ENCODE data around the gene POGZ. TPM values are rescaled to one million over a fixed set of nuclear protein-coding genes. Genes with fewer than 3 reads are reported as not detected.
A peak's percentile ranks its signal among the peaks of the same experiment; 100 is the strongest.

POGZ gene
- polyA plus RNA-seq, 2 of the 4 experiments (the other 2 are of a cell fraction) = 20.8 to 44.1 TPM

GRCh38 chr1:151459331-151460046 lies at the start of gene POGZ (continued):
- TF ChIP-seq RAD21 (conservative IDR thresholded peaks at IDR 0.05 in 1 of 2, IDR thresholded peaks at IDR 0.05 in 1 of 2) (no peak), HEYL (CRISPR knock-in tag; IDR thresholded peaks at IDR 0.05) (0 out of 2 replicates have a peak, but pooled peaks have one; percentile 53), NFE2L2 (conservative IDR thresholded peaks at IDR 0.05; ENCODE audit: low read length) (no peak), PHF8 (IDR thresholded peaks at IDR 0.05; ENCODE audit: borderline replicate concordance, low read depth) (no peak), ZFP36 (IDR thresholded peaks at IDR 0.05; ENCODE audit: borderline replicate concordance, partially characterized antibody) (no peak)

GRCh38 chr1:151508833-151509232 lies 49.5 kb upstream of the POGZ start:
- FAIRE-seq (no peak), ATAC-seq (no peak), DNase-seq (ENCODE audit: low read depth in 1 of 2, low spot score in 1 of 2) (peak in 1 of 2 experiments; percentile 57)
- Histone ChIP-seq H3K4me1 (peaks cover 32% of the 10 kb centered on the region), H3K9me3 (no peaks in the 10 kb centered on the region), H3K27ac (no peak overlapping the region), H3K4me3 (no peak overlapping the region), H3K4me2 (no peak overlapping the region)
- CTCF ChIA-PET = no interaction called here
- POLR2A ChIA-PET = no interaction called here
- TF ChIP-seq FOSL2 (IDR thresholded peaks at IDR 0.05) (no peak), FOSL2 (CRISPR knock-in tag; IDR thresholded peaks at IDR 0.05) (peak; percentile 75), RCOR1 (IDR thresholded peaks at IDR 0.05; ENCODE audit: low read depth, low read length) (no peak), RARB (CRISPR knock-in tag; IDR thresholded peaks at IDR 0.05) (no peak)
- 62% methylated on average over 6 of the region's 6 CpGs for WGBS (ENCODE audit: missing lambda C conversion rate)

GRCh38 chr1:151504759-151505158 lies 45.5 kb upstream of the POGZ start:
- no peak for TF ChIP-seq MYC (IDR thresholded peaks at IDR 0.05; ENCODE audit: borderline replicate concordance, low read length)
- 76% methylated on average over 4 of the region's 4 CpGs for WGBS (ENCODE audit: missing lambda C conversion rate)
- CTCF ChIA-PET = interaction anchor here (0.7 to 2.6 kb wide), 3 partner anchors 12 to 32 kb away, joined by 4 to 8 read pairs (median 6); no protein-coding TSS in a partner anchor
- ATAC-seq = no peak
- no peak overlapping the region for H3K4me3 ChIP-seq
- no peaks in the 10 kb centered on the region for H3K9me3 ChIP-seq
- POLR2A ChIA-PET = interaction anchor here (0.6 kb wide), 2 partner anchors 133 to 202 kb away, joined by 4 to 5 read pairs; no protein-coding TSS in a partner anchor
- no peak for FAIRE-seq
- H3K4me2 ChIP-seq = no peak overlapping the region
- H3K4me1 ChIP-seq = 0 out of 3 replicates have a peak, but pooled peaks cover 3% of the 10 kb centered on the region
- DNase-seq (ENCODE audit: low read depth in 1 of 2, low spot score in 1 of 2) = no peak
- no peak overlapping the region for H3K27ac ChIP-seq

GRCh38 chr1:151504252-151504651 lies 45.0 kb upstream of the POGZ start:
- no peak overlapping the region for H3K4me2 ChIP-seq
- ChIA-PET CTCF (interaction anchor here (0.7 to 2.6 kb wide), 4 partner anchors 11 to 32 kb away, joined by 4 to 8 read pairs (median 6); no protein-coding TSS in a partner anchor), POLR2A (interaction anchor here (0.6 kb wide), 2 partner anchors 133 to 201 kb away, joined by 4 to 5 read pairs; no protein-coding TSS in a partner anchor)

More at GRCh38 chr1:151504252-151504651, 45.0 kb upstream of the POGZ start:
- Histone ChIP-seq H3K4me1 (0 out of 3 replicates have a peak, but pooled peaks cover 3% of the 10 kb centered on the region), H3K4me3 (no peak overlapping the region), H3K27ac (no peak overlapping the region), H3K9me3 (no peaks in the 10 kb centered on the region)
- FAIRE-seq (no peak), DNase-seq (ENCODE audit: low read depth in 1 of 2, low spot score in 1 of 2) (no peak), ATAC-seq (no peak)
- 45% methylated on average over 3 of the region's 3 CpGs for WGBS (ENCODE audit: missing lambda C conversion rate)
- TF ChIP-seq MYC (IDR thresholded peaks at IDR 0.05; ENCODE audit: borderline replicate concordance, low read length) (no peak), NR3C1 (IDR thresholded peaks at IDR 0.05) (no peak), CBX2 (IDR thresholded peaks at IDR 0.05; ENCODE audit: borderline replicate concordance, low read depth) (no peak), TFCP2L1 (CRISPR knock-in tag; IDR thresholded peaks at IDR 0.05) (no peak), FOXS1 (CRISPR knock-in tag; IDR thresholded peaks at IDR 0.05) (no peak), ELK1 (IDR thresholded peaks at IDR 0.05; ENCODE audit: low read depth, low read length) (no peak), HOXB13 (CRISPR knock-in tag; IDR thresholded peaks at IDR 0.05; ENCODE audit: low read depth) (no peak), ZFP36 (IDR thresholded peaks at IDR 0.05; ENCODE audit: borderline replicate concordance, partially characterized antibody) (no peak)
